ENCODE data around the gene CRY2. TPM values are rescaled to one million over a fixed set of nuclear protein-coding genes. Genes with fewer than 3 reads are reported as not detected.

CRY2 gene
- total and polyA plus RNA-seq, 3 experiments from 2014 or later: 16.6 to 27.1 (median 17.8) TPM

DNA sequence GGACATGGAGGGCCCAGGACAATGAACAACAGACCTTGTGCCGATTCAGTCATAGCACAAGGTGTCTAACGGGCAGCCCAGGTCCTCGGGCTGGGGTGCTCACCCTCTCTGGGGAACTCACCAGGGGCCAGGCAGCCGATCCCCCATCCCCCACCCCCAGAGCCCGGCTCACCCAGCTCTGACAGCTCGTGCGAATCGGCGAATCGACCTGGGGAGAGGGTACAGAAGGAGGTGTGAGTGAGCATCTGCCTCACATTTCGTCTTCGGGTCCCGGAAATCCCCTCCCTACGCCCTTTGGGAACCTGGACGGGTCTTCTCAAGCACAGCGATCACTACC, 70.0 kb downstream of the CRY2 start:
- Mint-ChIP-seq H3K4me3 (peak overlapping the region; percentile 92 to 98 (median 96)), H3K36me3 (peaks cover 0 to 50% (median 0%) of the 10 kb centered on the region in 3 donors), H3K9me3 (no peaks in the 10 kb centered on the region), H3K4me1 (peaks cover 46 to 72% (median 55%) of the 10 kb centered on the region in 3 donors), H3K27me3 (peaks cover 0 to 4% of the 10 kb centered on the region in 2 donors), H3K27ac (peak overlapping the region; percentile 88 to 99 (median 98))
- H3K4me1 ChIP-seq (ENCODE audit: insufficient read depth, low read length): peaks cover 29% of the 10 kb centered on the region
- H3K27me3 ChIP-seq (ENCODE audit: insufficient read depth, low read length, poor library complexity, severe bottlenecking): no peaks in the 10 kb centered on the region
- H3K27ac ChIP-seq (ENCODE audit: low read depth, low read length): peak overlapping the region; percentile 90
- H3K9me3 ChIP-seq (ENCODE audit: low read length): no peaks in the 10 kb centered on the region
- ChIA-PET CTCF (interaction anchor here (1.6 to 1.8 kb wide), 3 partner anchors 9 to 73 kb away, joined by 5 to 7 read pairs (median 7); no protein-coding TSS in a partner anchor), POLR2A (interaction anchor here (1.3 to 2.2 kb wide), 2 partner anchors 13 to 70 kb away, joined by 8 to 13 read pairs; partner anchors contain the start of gene CRY2)
- no peak for DNase-seq
- H3K4me3 ChIP-seq (ENCODE audit: low read length): peak overlapping the region; percentile 97
- peaks cover 28% of the 10 kb centered on the region for H3K36me3 ChIP-seq (ENCODE audit: insufficient read depth, low read length)

GRCh38 chr11:45917623-45918330, 70.5 kb downstream of the CRY2 start, which contains the start of gene PEX16:
Gene PEX16, minus strand, starts transcription at chr11:45917877. Its CDS starts 66 bp downstream, at chr11:45917811.
- Histone ChIP-seq H3K9me3 (ENCODE audit: low read length) (no peaks in the 10 kb centered on the region), H3K27me3 (ENCODE audit: insufficient read depth, low read length, poor library complexity, severe bottlenecking) (no peaks in the 10 kb centered on the region), H3K27ac (ENCODE audit: low read depth, low read length) (peak within 1 kb of the TSS; percentile 90), H3K4me1 (ENCODE audit: insufficient read depth, low read length) (peaks cover 29% of the 10 kb centered on the region), H3K4me3 (ENCODE audit: low read length) (peak within 1 kb of the TSS; percentile 97), H3K36me3 (ENCODE audit: insufficient read depth, low read length) (peaks cover 28% of the 10 kb centered on the region)
- ChIA-PET CTCF (interaction anchor here (1.3 to 1.8 kb wide), 4 partner anchors 9 to 74 kb away, joined by 5 to 7 read pairs (median 6); no protein-coding TSS in a partner anchor), POLR2A (interaction anchor here (1.3 to 2.2 kb wide), 3 partner anchors 12 to 205 kb away, joined by 3 to 13 read pairs (median 8); partner anchors contain the start of gene CRY2)
- DNase-seq: peak; percentile 92 to 99 (median 97)
- peaks cover 46 to 72% (median 55%) of the 10 kb centered on the region in 3 donors for H3K4me1 Mint-ChIP-seq
- H3K4me3 Mint-ChIP-seq: peak within 1 kb of the TSS; percentile 92 to 98 (median 96)
- peaks cover 0 to 4% of the 10 kb centered on the region in 2 donors for H3K27me3 Mint-ChIP-seq
- H3K36me3 Mint-ChIP-seq: peaks cover 0 to 49% (median 0%) of the 10 kb centered on the region in 3 donors
- peak within 1 kb of the TSS; percentile 88 to 99 (median 98) for H3K27ac Mint-ChIP-seq
- H3K9me3 Mint-ChIP-seq: no peaks in the 10 kb centered on the region

- Mint-ChIP-seq H3K27ac (peak overlapping the region; percentile 88 to 99 (median 98)), H3K36me3 (peaks cover 0 to 43% (median 0%) of the 10 kb centered on the region in 3 donors), H3K9me3 (no peaks in the 10 kb centered on the region), H3K27me3 (peaks cover 0 to 7% of the 10 kb centered on the region in 2 donors), H3K4me3 (peak overlapping the region; percentile 92 to 98 (median 96)), H3K4me1 (peaks cover 49 to 76% (median 59%) of the 10 kb centered on the region in 3 donors)
- no peaks in the 10 kb centered on the region for H3K27me3 ChIP-seq (ENCODE audit: insufficient read depth, low read length, poor library complexity, severe bottlenecking)
- ChIA-PET POLR2A (interaction anchor here (1.3 to 2.2 kb wide), 3 partner anchors 11 to 204 kb away, joined by 3 to 13 read pairs (median 8); partner anchors contain the start of gene CRY2), CTCF (interaction anchor here (1.3 to 1.8 kb wide), 4 partner anchors 8 to 74 kb away, joined by 5 to 7 read pairs (median 6); no protein-coding TSS in a partner anchor)
- peak overlapping the region; percentile 97 for H3K4me3 ChIP-seq (ENCODE audit: low read length)
- H3K36me3 ChIP-seq (ENCODE audit: insufficient read depth, low read length): peaks cover 26% of the 10 kb centered on the region
- peaks cover 29% of the 10 kb centered on the region for H3K4me1 ChIP-seq (ENCODE audit: insufficient read depth, low read length)
- no peaks in the 10 kb centered on the region for H3K9me3 ChIP-seq (ENCODE audit: low read length)
- DNase-seq: peak; percentile 36 to 69 (median 55)
- peak overlapping the region; percentile 90 for H3K27ac ChIP-seq (ENCODE audit: low read depth, low read length)
These were observed 71.2 kb downstream of the CRY2 start for GRCh38 chr11:45918331-45918941.

DNA sequence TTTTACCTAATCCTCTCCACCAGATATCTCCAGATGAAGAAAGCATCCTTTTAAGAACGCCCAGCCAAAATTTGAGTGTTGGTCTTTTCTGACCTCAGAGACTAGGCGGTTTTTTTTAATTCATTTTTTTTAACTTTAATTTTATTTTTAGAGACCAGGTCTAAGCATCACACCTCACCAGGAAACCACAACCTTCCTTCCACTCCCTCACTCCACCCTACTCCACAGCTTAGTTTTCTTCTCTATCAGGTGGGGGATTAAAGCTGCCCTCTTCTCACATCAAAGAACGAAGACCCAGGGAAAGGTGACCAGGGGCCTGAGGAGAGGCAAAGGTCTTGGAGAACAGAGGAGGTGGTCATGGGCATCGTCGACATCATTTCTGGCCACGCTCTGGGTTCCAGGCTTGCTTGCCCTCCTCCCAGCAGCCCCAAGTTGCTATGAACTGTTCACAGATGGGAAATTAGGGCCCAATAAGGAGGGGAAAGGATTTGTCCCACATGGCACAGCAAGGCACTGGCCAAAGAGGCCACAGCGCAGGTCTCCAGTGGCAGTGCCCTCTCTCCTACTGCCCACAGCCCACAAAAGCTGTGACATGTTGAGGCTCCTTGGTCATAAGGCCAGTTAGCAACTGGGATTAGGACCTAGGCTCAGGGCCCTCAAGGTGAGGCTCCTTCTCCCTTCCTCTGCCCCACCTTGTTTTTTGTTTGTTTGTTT, 71.8 kb downstream of the CRY2 start:
- peak overlapping the region; percentile 97 for H3K4me3 ChIP-seq (ENCODE audit: low read length)
- Mint-ChIP-seq H3K27me3 (peaks cover 0 to 9% of the 10 kb centered on the region in 2 donors), H3K36me3 (peaks cover 0 to 38% (median 0%) of the 10 kb centered on the region in 3 donors), H3K4me1 (peaks cover 52 to 77% (median 61%) of the 10 kb centered on the region in 3 donors), H3K9me3 (no peaks in the 10 kb centered on the region), H3K27ac (peak overlapping the region in 7 of 8 donors; percentile 88 to 99 (median 99)), H3K4me3 (peak overlapping the region; percentile 92 to 98 (median 96))
- H3K27me3 ChIP-seq (ENCODE audit: insufficient read depth, low read length, poor library complexity, severe bottlenecking): no peaks in the 10 kb centered on the region
- no peaks in the 10 kb centered on the region for H3K9me3 ChIP-seq (ENCODE audit: low read length)
- DNase-seq: peak in 1 of 5 donors; percentile 19
- ChIA-PET CTCF (interaction anchor here (1.3 to 1.8 kb wide), 3 partner anchors 7 to 46 kb away, joined by 5 to 7 read pairs (median 7); no protein-coding TSS in a partner anchor), POLR2A (interaction anchor here (1.3 to 2.2 kb wide), 2 partner anchors 11 to 203 kb away, joined by 3 to 13 read pairs; no protein-coding TSS in a partner anchor)
- peak overlapping the region; percentile 90 for H3K27ac ChIP-seq (ENCODE audit: low read depth, low read length)
- H3K36me3 ChIP-seq (ENCODE audit: insufficient read depth, low read length): peaks cover 19% of the 10 kb centered on the region
- peaks cover 29% of the 10 kb centered on the region for H3K4me1 ChIP-seq (ENCODE audit: insufficient read depth, low read length)

DNA sequence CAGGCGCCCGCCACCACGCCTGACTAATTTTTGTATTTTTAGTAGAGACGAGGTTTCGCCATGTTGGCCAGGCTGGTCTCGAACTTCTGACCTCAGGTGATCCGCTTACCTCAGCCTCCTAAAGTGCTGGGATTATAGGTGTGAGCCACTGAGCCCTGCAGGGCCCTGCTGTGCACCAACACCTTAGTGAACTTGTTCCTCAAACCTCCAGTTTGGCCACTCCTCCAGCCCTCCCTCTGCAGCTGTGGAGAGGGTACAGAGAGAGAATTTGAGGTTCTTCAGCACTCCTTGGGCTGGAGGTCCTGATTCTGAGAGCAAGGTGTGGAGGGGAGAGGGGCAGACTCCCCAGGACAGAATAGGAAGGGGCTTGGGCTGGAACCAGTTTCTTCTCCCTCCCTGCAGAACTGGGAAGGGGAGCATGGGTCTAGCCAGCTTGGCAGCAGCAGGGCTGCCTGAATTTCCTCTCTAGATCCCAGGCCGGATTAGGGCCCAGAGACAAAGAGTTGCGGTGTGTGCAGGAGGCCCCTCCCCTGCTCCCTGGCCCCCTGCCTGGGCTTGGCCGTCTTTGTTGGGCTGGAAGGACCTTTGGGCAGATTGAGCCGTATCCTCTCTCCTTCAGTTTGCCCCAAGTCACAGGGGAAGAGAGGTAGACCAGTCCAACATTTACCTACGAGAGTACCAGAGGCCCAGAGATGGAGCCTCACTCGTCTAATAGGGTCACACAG, 72.7 kb downstream of the CRY2 start:
- H3K27me3 Mint-ChIP-seq: peaks cover 0 to 10% of the 10 kb centered on the region in 2 donors

DNA sequence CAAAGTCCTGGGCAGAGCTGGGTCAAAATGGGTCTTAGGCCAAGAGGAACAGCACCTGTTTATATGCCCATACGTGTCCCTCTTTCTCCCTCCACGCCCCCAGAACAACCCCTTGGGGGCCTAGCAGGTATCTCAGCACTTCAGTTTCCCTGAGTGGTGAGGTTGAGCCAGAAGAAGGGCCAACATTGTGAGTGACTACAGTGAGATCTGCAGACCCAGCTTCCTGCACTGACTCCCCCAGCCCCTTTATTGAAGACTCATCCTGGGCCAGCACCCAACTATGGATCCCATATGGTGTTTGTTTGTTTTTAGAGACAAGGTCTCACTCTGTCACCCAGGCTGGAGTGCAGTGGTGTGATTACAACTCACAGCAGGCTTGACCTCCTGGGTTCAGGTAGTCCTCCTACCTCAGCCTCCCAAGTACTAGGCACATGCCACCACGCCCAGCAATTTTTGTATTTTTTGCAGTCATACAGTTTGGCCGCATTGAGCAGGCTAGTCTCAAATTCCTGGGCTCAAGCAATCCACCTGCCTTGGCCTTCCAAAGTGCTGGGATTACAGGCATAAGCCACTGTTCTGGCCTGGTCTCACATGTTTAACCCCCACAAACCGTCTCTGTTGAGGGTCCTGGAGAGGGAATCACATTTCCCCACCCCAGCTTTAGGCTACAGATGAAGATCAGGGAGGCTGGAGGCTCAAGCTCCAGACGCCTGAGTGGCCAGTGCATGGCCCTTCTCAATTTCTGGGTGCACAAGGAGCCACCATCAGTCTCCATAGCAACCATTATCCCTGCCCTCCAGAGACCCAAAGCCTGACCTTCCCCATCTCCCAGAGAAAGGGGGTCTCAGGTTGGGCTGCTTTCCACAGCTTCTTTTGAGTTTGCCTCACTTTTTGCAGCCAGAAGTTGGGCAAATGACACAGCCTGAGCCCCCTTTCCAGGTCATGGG, 73.5 kb downstream of the CRY2 start:
- H3K36me3 Mint-ChIP-seq: peaks cover 0 to 21% (median 0%) of the 10 kb centered on the region in 3 donors
- no peak overlapping the region for H3K4me3 ChIP-seq (ENCODE audit: low read length)
- peaks cover 56 to 74% (median 59%) of the 10 kb centered on the region in 3 donors for H3K4me1 Mint-ChIP-seq
- H3K9me3 ChIP-seq (ENCODE audit: low read length): no peaks in the 10 kb centered on the region
- H3K27me3 Mint-ChIP-seq: peaks cover 0 to 10% of the 10 kb centered on the region in 2 donors
- H3K4me3 Mint-ChIP-seq: peak overlapping the region; percentile 66 to 97 (median 87)
- peak overlapping the region in 7 of 8 donors; percentile 35 to 88 (median 70) for H3K27ac Mint-ChIP-seq
- CTCF ChIA-PET: no interaction called here
- POLR2A ChIA-PET: no interaction called here
- H3K27me3 ChIP-seq (ENCODE audit: insufficient read depth, low read length, poor library complexity, severe bottlenecking): no peaks in the 10 kb centered on the region
- H3K27ac ChIP-seq (ENCODE audit: low read depth, low read length): no peak overlapping the region
- DNase-seq: no peak
- H3K36me3 ChIP-seq (ENCODE audit: insufficient read depth, low read length): peaks cover 3% of the 10 kb centered on the region
- H3K4me1 ChIP-seq (ENCODE audit: insufficient read depth, low read length): peaks cover 29% of the 10 kb centered on the region
- no peaks in the 10 kb centered on the region for H3K9me3 Mint-ChIP-seq

More for the DNA sequence above, 72.7 kb downstream of the CRY2 start:
- no peak for DNase-seq
- H3K4me3 Mint-ChIP-seq: peak overlapping the region; percentile 92 to 98 (median 96)
- Histone ChIP-seq H3K27me3 (ENCODE audit: insufficient read depth, low read length, poor library complexity, severe bottlenecking) (no peaks in the 10 kb centered on the region), H3K4me3 (ENCODE audit: low read length) (no peak overlapping the region), H3K4me1 (ENCODE audit: insufficient read depth, low read length) (peaks cover 29% of the 10 kb centered on the region), H3K27ac (ENCODE audit: low read depth, low read length) (no peak overlapping the region), H3K9me3 (ENCODE audit: low read length) (no peaks in the 10 kb centered on the region), H3K36me3 (ENCODE audit: insufficient read depth, low read length) (peaks cover 11% of the 10 kb centered on the region)
- H3K27ac Mint-ChIP-seq: peak overlapping the region in 5 of 8 donors; percentile 73 to 99 (median 88)
- H3K4me1 Mint-ChIP-seq: peaks cover 57 to 81% (median 66%) of the 10 kb centered on the region in 3 donors
- ChIA-PET CTCF (no interaction called here), POLR2A (no interaction called here)
- no peaks in the 10 kb centered on the region for H3K9me3 Mint-ChIP-seq
- peaks cover 0 to 30% (median 0%) of the 10 kb centered on the region in 3 donors for H3K36me3 Mint-ChIP-seq

All from CD8-positive, alpha-beta memory T cell (primary cell).